ENCODE data around the gene SEZ6.

Gene SEZ6

DNA sequence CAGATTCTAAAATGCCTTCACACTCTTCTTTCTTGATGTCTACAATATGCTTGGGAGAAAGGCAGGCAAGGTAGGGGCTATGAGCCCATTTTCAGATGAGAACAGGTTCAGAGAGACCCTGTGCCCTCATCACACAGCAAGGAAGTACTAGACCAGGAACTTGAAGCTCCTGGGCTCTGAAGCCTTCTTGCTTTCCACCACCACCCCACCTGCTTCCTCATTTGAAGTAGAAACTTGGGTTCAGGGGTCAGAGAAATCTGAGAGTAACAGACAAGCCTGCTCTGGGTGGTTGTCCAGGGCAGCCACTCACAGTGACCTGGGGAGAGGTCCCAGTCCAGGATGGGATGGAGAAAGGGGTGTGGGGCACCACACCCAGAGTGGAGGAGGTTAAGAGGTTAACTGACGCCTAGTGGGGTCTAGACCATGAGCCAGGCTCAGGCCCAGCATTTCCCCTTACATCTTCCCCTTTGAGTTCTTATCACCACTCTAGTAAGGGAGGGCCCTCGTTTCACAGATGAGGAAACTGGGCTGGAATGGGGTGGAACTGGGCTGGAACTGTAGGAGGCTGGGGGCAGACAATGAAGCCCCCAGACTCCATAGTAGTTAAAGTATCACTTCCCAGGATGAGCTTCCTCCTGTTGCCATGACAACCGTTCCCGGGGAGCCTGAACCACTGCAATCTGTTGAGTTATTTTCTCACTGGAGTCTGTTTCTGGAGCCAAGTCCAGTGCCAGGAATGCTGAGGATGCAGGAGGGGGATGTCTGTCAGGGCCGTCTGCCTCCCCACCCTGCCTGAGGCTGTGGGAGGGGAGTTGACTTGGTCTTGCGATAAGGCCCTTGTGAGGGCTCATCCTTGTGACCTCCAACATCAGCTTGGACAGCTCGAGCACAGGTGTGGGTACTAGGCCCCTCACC, 38.4 kb downstream of the SEZ6 start:
- no peak for DNase-seq (ENCODE audit: low read depth)
- TF ChIP-seq, protein P1, sequence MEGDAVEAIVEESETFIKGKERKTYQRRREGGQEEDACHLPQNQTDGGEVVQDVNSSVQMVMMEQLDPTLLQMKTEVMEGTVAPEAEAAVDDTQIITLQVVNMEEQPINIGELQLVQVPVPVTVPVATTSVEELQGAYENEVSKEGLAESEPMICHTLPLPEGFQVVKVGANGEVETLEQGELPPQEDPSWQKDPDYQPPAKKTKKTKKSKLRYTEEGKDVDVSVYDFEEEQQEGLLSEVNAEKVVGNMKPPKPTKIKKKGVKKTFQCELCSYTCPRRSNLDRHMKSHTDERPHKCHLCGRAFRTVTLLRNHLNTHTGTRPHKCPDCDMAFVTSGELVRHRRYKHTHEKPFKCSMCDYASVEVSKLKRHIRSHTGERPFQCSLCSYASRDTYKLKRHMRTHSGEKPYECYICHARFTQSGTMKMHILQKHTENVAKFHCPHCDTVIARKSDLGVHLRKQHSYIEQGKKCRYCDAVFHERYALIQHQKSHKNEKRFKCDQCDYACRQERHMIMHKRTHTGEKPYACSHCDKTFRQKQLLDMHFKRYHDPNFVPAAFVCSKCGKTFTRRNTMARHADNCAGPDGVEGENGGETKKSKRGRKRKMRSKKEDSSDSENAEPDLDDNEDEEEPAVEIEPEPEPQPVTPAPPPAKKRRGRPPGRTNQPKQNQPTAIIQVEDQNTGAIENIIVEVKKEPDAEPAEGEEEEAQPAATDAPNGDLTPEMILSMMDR (IDR thresholded peaks at IDR 0.05; ENCODE audit: control insufficient read depth, insufficient read depth, low read depth, low read length, missing control alignments), result no peak

DNA sequence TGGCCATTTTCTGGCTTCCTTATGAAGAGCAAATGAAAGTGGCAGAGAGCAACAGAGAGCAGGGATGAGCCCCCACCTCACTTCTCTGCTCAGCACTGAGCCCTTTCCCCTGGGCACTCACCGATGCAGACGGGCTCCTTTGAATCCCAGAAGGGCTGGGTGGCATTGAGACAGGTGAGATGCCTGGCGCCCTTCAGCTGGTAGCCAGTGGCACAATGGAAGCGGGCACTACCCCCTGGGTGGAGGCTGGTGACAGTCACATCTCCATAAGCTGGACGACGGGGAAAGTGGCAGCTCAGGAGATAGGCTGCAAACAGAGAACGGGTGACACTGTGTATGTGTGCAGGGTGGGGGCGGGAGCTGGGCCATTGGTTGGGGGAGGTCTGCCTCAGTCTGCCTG, 42.0 kb downstream of the SEZ6 start:
- TF ChIP-seq, protein P1 (IDR thresholded peaks at IDR 0.05; ENCODE audit: control insufficient read depth, insufficient read depth, low read depth, low read length, missing control alignments), result no peak
- no peak overlapping the region for H3K4me3 ChIP-seq (ENCODE audit: control insufficient read depth, low read depth, low read length)
- DNase-seq (ENCODE audit: low read depth), result no peak

More for the DNA sequence above, 38.4 kb downstream of the SEZ6 start:
- no peak overlapping the region for H3K4me3 ChIP-seq (ENCODE audit: control insufficient read depth, low read depth, low read length)

DNA sequence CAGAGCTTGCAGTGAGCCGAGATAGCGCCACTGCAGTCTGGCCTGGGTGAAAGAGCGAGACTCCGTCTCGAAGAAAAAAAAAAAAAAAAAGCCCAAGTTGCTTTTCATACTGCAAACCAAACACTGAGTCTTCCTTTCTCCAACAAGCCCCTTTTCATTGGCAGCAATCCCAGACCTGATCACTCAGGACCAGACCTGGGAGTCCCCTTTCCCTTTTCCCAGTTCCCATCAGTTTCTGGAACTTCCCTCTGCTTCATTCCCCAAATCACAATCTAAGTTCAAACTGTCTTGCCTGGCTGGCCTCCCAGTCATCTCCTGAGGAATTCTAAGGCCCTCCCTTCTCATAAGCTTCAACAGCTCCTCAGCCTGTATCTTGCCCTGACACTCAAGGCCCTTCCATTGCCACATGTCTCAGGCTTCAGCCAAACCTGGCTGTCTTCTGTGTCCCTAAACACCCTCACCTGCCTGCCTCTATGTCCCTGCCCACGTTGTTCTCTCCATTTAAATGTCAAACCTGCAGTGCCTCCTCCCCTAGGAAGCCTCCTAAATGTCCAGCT, 42.7 kb downstream of the SEZ6 start:
- no peak overlapping the region for H3K4me3 ChIP-seq (ENCODE audit: control insufficient read depth, low read depth, low read length)
- TF ChIP-seq, protein P1 (IDR thresholded peaks at IDR 0.05; ENCODE audit: control insufficient read depth, insufficient read depth, low read depth, low read length, missing control alignments), result no peak
- DNase-seq (ENCODE audit: low read depth), result no peak

DNA sequence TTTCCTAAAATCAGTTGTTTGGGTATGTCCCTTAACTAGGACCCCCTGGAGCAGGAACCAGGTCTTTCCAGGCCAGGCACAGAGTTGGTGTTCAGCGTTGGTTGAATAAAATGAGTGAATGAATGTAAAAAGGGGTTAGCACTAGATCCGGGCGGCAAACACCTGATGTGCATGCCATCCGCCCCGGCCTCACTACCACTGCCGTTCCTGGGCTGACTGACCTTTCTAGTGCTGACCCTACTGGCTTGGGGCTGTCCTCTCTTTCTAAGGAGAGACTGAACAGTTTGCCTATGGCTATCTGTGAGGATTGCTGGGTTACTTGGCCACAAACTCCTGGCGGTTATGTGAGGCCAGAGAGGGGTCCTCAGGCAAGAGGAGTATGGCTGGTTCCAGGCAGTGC, 44.4 kb downstream of the SEZ6 start:
- TF ChIP-seq, protein P1 (IDR thresholded peaks at IDR 0.05; ENCODE audit: control insufficient read depth, insufficient read depth, low read depth, low read length, missing control alignments), result no peak
- H3K4me3 ChIP-seq (ENCODE audit: control insufficient read depth, low read depth, low read length), result no peak overlapping the region
- no peak for DNase-seq (ENCODE audit: low read depth)

DNA sequence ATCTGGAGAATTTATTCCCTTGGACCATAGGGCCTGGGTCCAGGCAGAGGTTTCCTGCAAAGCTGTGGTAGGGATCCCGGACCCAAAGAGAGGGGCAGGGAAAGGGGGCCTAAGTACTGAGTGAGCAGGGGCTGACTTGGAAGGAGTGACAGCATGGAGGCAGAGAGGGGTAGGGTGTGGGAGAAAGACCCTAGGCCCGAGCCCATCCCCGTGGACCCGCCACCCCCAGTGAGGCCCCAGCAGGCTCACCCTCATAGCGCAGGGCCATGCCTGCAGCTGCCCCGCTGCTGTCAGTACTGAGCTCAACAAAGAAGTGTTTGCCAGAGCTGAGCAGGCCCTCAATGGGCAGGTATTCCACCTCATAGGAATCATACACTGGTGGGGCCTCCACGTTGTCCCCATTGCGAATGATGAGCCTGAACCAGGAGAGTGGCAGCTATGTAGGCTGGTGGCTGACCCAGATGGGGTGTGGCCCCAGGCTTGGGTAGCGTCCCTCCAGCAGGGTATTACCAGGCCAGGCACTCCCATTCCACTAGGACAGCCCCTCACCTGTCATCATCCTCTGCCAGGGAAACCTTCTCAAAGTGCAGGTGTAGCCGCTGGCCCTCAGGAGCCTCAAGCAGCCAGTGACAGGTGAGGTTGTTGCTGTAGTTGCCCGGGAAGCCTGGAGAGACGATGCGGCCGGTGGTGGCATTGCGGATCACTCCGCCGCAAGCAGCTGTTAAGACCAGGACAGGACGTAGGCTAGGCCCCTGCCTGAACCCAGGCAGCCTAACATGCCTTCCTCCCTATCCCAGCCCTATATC, 45.4 kb downstream of the SEZ6 start:
- no peak overlapping the region for H3K4me3 ChIP-seq (ENCODE audit: control insufficient read depth, low read depth, low read length)
- TF ChIP-seq, protein P1 (IDR thresholded peaks at IDR 0.05; ENCODE audit: control insufficient read depth, insufficient read depth, low read depth, low read length, missing control alignments), result no peak
- no peak for DNase-seq (ENCODE audit: low read depth)

DNA sequence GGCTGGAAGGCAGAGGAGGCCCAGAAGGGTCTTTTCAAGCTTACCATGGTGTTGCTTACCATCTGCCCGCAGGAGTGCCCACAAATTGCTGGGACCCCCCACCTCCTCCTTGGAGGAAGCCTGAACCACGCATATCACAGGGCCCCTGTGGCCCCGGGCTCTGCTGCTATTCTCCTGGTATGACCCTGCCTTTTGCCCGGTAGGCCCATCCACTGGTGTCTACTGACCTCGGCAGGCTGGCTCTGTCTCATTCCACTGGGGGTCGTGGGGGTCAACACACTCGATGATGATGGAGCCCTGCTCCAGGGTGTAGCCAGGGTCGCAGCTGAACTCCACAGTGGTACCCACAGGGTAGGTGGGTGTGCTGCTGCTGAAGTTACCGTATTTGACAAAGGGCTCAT, 46.4 kb downstream of the SEZ6 start:
- TF ChIP-seq, protein P1 (IDR thresholded peaks at IDR 0.05; ENCODE audit: control insufficient read depth, insufficient read depth, low read depth, low read length, missing control alignments), result no peak

More for the DNA sequence above, 46.4 kb downstream of the SEZ6 start:
- H3K4me3 ChIP-seq (ENCODE audit: control insufficient read depth, low read depth, low read length), result no peak overlapping the region
- DNase-seq (ENCODE audit: low read depth), result no peak

All from AG09309 (cell line).